ENCODE data around the gene SYCP3.

SYCP3 gene

DNA sequence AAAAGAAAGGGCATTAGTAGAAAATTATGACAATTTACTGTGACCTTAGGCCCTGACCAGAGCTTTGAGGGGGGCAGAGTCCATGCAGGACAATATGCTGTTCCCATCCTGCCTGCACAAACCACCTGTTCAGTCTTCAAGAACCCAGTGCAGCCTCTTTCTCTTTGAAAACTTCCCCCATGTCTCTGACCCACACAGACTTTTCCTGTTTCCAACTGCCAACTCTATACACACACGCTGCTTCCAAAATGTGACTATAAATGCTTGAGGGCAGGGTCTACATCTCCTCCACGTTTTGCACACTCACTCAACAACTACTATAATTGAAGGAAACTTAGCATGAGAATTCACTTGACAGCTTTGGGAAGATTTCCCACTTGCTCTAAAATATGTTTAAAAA is 36.6 kb upstream of the SYCP3 start:
- DNase-seq = no peak
- H3K4me2 ChIP-seq (ENCODE audit: low read length, poor library complexity, severe bottlenecking) = no peak overlapping the region
- no peak overlapping the region for H2BK12ac ChIP-seq (ENCODE audit: low read length in 2 of 2)
- H3K14ac ChIP-seq (ENCODE audit: low read length in 2 of 2) = no peak overlapping the region
- peaks cover 19 to 61% of the 10 kb centered on the region in 2 experiments for H3K36me3 ChIP-seq (ENCODE audit: control insufficient read depth in 1 of 2, insufficient read depth in 2 of 2, low read depth in 1 of 2, low read length in 2 of 2)
- no peak overlapping the region for H3K27ac ChIP-seq (ENCODE audit: low read length, poor library complexity, severe bottlenecking)
- no peak overlapping the region for H3K9ac ChIP-seq (ENCODE audit: low read length)
- H3K79me1 ChIP-seq (replicated peaks; ENCODE audit: low read length, poor library complexity, severe bottlenecking) = peaks cover 4% of the 10 kb centered on the region
- no peak overlapping the region for H3K18ac ChIP-seq (ENCODE audit: low read depth in 1 of 2, low read length in 2 of 2)
- H3K23ac ChIP-seq (ENCODE audit: low read length in 2 of 2) = no peak overlapping the region
- no peak overlapping the region for H2BK5ac ChIP-seq (ENCODE audit: low read depth, low read length, poor library complexity, severe bottlenecking)
- no peak overlapping the region for H3K4me3 ChIP-seq (ENCODE audit: insufficient read depth in 1 of 2, low read depth in 1 of 2, low read length in 2 of 2)
- no peaks in the 10 kb centered on the region for H3K27me3 ChIP-seq (ENCODE audit: control insufficient read depth in 1 of 2, insufficient read depth in 1 of 2, low read length in 2 of 2)
- H2AFZ ChIP-seq (ENCODE audit: low read depth, low read length) = no peak overlapping the region
- no peak overlapping the region for H2BK120ac ChIP-seq (ENCODE audit: low read depth, low read length)
- no peaks in the 10 kb centered on the region for H3K9me3 ChIP-seq (ENCODE audit: control insufficient read depth, low read length)
- no peak overlapping the region for H4K8ac ChIP-seq (ENCODE audit: low read length)
- H2AK5ac ChIP-seq (ENCODE audit: low read length, severe bottlenecking) = no peak overlapping the region
- no peak overlapping the region for H4K91ac ChIP-seq (ENCODE audit: low read length)
- no peak overlapping the region for H2BK15ac ChIP-seq (ENCODE audit: low read depth, poor library complexity, severe bottlenecking)
- H3K4me1 ChIP-seq (ENCODE audit: control insufficient read depth, insufficient read depth, low read depth, low read length) = no peaks in the 10 kb centered on the region
- no peak overlapping the region for H3K4ac ChIP-seq (ENCODE audit: low read depth in 1 of 2, low read length in 2 of 2)
- 75% methylated on average over 2 of the region's 2 CpGs for WGBS

DNA sequence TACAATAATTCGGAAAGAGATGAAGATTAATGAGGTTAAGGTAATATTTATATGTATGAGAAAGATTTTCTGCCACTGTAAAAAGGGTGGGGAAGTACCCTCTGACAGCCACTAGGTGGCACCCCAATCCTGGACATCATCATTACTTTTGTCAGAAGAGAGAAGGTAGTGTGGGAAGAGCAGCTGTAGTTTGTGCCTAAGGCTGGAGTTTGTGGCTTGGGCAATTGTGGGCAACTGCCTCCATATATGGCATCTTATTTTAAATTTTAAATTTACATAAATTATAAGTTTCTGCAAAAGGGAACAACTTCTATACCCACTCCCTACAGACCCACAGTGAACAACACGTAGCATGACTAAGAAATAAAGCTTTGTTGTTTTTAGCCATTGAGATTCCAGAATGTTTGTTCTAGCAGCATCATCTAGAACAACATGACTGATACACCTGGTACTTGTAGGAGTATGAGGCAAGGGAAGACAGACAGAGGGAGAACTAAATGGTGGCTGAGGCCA is 34.4 kb upstream of the SYCP3 start:
- Histone ChIP-seq H2BK15ac (ENCODE audit: low read depth, poor library complexity, severe bottlenecking) (no peak overlapping the region), H3K9me3 (ENCODE audit: control insufficient read depth, low read length) (no peaks in the 10 kb centered on the region), H4K91ac (ENCODE audit: low read length) (no peak overlapping the region), H3K4me1 (ENCODE audit: control insufficient read depth, insufficient read depth, low read depth, low read length) (no peaks in the 10 kb centered on the region), H3K23ac (ENCODE audit: low read length in 2 of 2) (no peak overlapping the region), H3K14ac (ENCODE audit: low read length in 2 of 2) (no peak overlapping the region), H4K8ac (ENCODE audit: low read length) (no peak overlapping the region), H3K27ac (ENCODE audit: low read length, poor library complexity, severe bottlenecking) (no peak overlapping the region), H3K9ac (ENCODE audit: low read length) (no peak overlapping the region), H3K18ac (ENCODE audit: low read depth in 1 of 2, low read length in 2 of 2) (no peak overlapping the region), H3K36me3 (ENCODE audit: control insufficient read depth in 1 of 2, insufficient read depth in 2 of 2, low read depth in 1 of 2, low read length in 2 of 2) (peaks cover 22 to 64% of the 10 kb centered on the region in 2 experiments), H2BK12ac (ENCODE audit: low read length in 2 of 2) (no peak overlapping the region), H3K4me2 (ENCODE audit: low read length, poor library complexity, severe bottlenecking) (no peak overlapping the region), H3K79me1 (replicated peaks; ENCODE audit: low read length, poor library complexity, severe bottlenecking) (peaks cover 4% of the 10 kb centered on the region), H2AFZ (ENCODE audit: low read depth, low read length) (no peak overlapping the region), H2BK5ac (ENCODE audit: low read depth, low read length, poor library complexity, severe bottlenecking) (no peak overlapping the region), H2BK120ac (ENCODE audit: low read depth, low read length) (no peak overlapping the region), H3K27me3 (ENCODE audit: control insufficient read depth in 1 of 2, insufficient read depth in 1 of 2, low read length in 2 of 2) (no peaks in the 10 kb centered on the region), H3K4ac (ENCODE audit: low read depth in 1 of 2, low read length in 2 of 2) (no peak overlapping the region), H2AK5ac (ENCODE audit: low read length, severe bottlenecking) (no peak overlapping the region), H3K4me3 (ENCODE audit: insufficient read depth in 1 of 2, low read depth in 1 of 2, low read length in 2 of 2) (no peak overlapping the region)
- peak; percentile 72 for DNase-seq
- 7% methylated on average over 1 of the region's 2 CpGs for WGBS

DNA sequence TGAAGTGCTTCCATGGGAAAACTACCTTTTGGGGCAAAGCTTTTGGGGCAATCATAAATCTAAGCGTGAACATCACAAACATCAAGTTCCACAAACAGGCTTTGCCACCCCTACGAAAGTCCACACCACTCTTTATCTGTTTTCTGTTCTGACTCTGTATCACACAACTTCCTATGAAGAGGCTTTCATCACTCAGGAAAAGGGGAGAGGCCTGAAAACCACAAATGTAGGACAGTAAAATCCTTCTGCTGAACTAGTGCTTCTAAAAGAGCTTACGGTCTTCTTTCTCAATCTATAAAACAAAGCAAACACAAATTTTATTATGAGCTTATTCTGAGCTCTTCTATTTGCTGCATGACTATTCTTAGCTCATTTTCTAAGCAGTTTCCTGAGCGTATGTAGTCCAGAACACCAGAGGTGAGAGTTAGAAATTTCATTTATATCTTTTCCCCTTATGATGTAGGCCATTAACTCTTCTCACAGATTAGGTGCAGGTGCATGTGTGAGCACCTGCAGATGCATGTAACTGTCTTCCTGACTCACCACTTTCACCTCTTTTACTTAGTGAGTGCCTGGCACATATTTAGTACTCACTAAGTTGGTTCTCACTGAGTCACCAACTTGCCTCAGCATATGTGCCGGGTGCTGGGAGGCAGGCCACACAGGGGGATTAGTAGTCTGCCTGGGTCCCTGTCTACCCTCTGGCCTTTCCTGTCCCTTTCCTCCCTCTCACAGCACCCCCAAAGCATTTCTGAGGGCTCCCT is 32.9 kb upstream of the SYCP3 start:
- H3K14ac ChIP-seq (ENCODE audit: low read length in 2 of 2) = no peak overlapping the region
- no peak overlapping the region for H3K9ac ChIP-seq (ENCODE audit: low read length)
- no peak overlapping the region for H3K18ac ChIP-seq (ENCODE audit: low read depth in 1 of 2, low read length in 2 of 2)
- no peak overlapping the region for H2BK12ac ChIP-seq (ENCODE audit: low read length in 2 of 2)
- no peaks in the 10 kb centered on the region for H3K4me1 ChIP-seq (ENCODE audit: control insufficient read depth, insufficient read depth, low read depth, low read length)
- H4K91ac ChIP-seq (ENCODE audit: low read length) = no peak overlapping the region
- no peak overlapping the region for H3K4me2 ChIP-seq (ENCODE audit: low read length, poor library complexity, severe bottlenecking)
- no peak overlapping the region for H2BK5ac ChIP-seq (ENCODE audit: low read depth, low read length, poor library complexity, severe bottlenecking)
- no peak overlapping the region for H2BK120ac ChIP-seq (ENCODE audit: low read depth, low read length)
- WGBS = 97% methylated on average over 4 of the region's 5 CpGs
- H4K8ac ChIP-seq (ENCODE audit: low read length) = no peak overlapping the region
- no peak overlapping the region for H2BK15ac ChIP-seq (ENCODE audit: low read depth, poor library complexity, severe bottlenecking)
- H3K27me3 ChIP-seq (ENCODE audit: control insufficient read depth in 1 of 2, insufficient read depth in 1 of 2, low read length in 2 of 2) = no peaks in the 10 kb centered on the region
- H3K4ac ChIP-seq (ENCODE audit: low read depth in 1 of 2, low read length in 2 of 2) = no peak overlapping the region
- DNase-seq = no peak
- no peak overlapping the region for H2AFZ ChIP-seq (ENCODE audit: low read depth, low read length)
- no peak overlapping the region for H3K4me3 ChIP-seq (ENCODE audit: insufficient read depth in 1 of 2, low read depth in 1 of 2, low read length in 2 of 2)
- H2AK5ac ChIP-seq (ENCODE audit: low read length, severe bottlenecking) = no peak overlapping the region
- H3K23ac ChIP-seq (ENCODE audit: low read length in 2 of 2) = no peak overlapping the region
- H3K36me3 ChIP-seq (ENCODE audit: control insufficient read depth in 1 of 2, insufficient read depth in 2 of 2, low read depth in 1 of 2, low read length in 2 of 2) = peaks cover 18 to 70% of the 10 kb centered on the region in 2 experiments
- no peak overlapping the region for H3K27ac ChIP-seq (ENCODE audit: low read length, poor library complexity, severe bottlenecking)
- no peaks in the 10 kb centered on the region for H3K9me3 ChIP-seq (ENCODE audit: control insufficient read depth, low read length)
- H3K79me1 ChIP-seq (replicated peaks; ENCODE audit: low read length, poor library complexity, severe bottlenecking) = peaks cover 2% of the 10 kb centered on the region

DNA sequence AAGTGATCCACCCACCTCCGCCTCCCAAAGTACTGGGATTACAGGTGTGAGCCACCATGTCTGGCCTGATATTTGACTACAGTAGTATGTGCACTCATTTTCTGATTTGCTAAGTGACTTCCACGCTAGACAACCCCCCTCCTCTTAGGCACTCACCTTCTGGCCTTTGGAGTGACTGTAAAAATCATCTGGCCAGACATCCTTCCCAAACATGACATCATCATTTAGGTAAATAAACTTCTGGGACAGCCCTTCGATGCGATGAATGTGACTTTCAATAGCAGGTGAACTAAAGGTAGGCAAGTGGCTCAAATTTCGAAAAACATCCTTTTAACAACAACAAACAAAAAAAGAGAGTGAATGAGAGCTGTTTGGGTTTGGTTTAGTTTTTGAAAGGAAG is 30.6 kb upstream of the SYCP3 start:
- no peak overlapping the region for H3K23ac ChIP-seq (ENCODE audit: low read length in 2 of 2)
- H2BK15ac ChIP-seq (ENCODE audit: low read depth, poor library complexity, severe bottlenecking) = no peak overlapping the region
- H2BK5ac ChIP-seq (ENCODE audit: low read depth, low read length, poor library complexity, severe bottlenecking) = no peak overlapping the region
- no peak overlapping the region for H2AFZ ChIP-seq (ENCODE audit: low read depth, low read length)
- H4K91ac ChIP-seq (ENCODE audit: low read length) = no peak overlapping the region
- H3K79me1 ChIP-seq (replicated peaks; ENCODE audit: low read length, poor library complexity, severe bottlenecking) = peaks cover 2% of the 10 kb centered on the region
- no peak overlapping the region for H3K4me2 ChIP-seq (ENCODE audit: low read length, poor library complexity, severe bottlenecking)
- H3K36me3 ChIP-seq (ENCODE audit: control insufficient read depth in 1 of 2, insufficient read depth in 2 of 2, low read depth in 1 of 2, low read length in 2 of 2) = peaks cover 12 to 75% of the 10 kb centered on the region in 2 experiments
- H3K9ac ChIP-seq (ENCODE audit: low read length) = no peak overlapping the region
- H3K9me3 ChIP-seq (ENCODE audit: control insufficient read depth, low read length) = no peaks in the 10 kb centered on the region
- no peak for DNase-seq
- no peak overlapping the region for H2BK120ac ChIP-seq (ENCODE audit: low read depth, low read length)
- H4K8ac ChIP-seq (ENCODE audit: low read length) = no peak overlapping the region
- H3K27me3 ChIP-seq (ENCODE audit: control insufficient read depth in 1 of 2, insufficient read depth in 1 of 2, low read length in 2 of 2) = no peaks in the 10 kb centered on the region
- no peak overlapping the region for H3K18ac ChIP-seq (ENCODE audit: low read depth in 1 of 2, low read length in 2 of 2)
- no peak overlapping the region for H3K14ac ChIP-seq (ENCODE audit: low read length in 2 of 2)
- no peaks in the 10 kb centered on the region for H3K4me1 ChIP-seq (ENCODE audit: control insufficient read depth, insufficient read depth, low read depth, low read length)
- WGBS = 100% methylated on average over 2 of the region's 5 CpGs
- no peak overlapping the region for H3K4me3 ChIP-seq (ENCODE audit: insufficient read depth in 1 of 2, low read depth in 1 of 2, low read length in 2 of 2)
- no peak overlapping the region for H2BK12ac ChIP-seq (ENCODE audit: low read length in 2 of 2)
- H3K4ac ChIP-seq (ENCODE audit: low read depth in 1 of 2, low read length in 2 of 2) = no peak overlapping the region
- no peak overlapping the region for H2AK5ac ChIP-seq (ENCODE audit: low read length, severe bottlenecking)
- H3K27ac ChIP-seq (ENCODE audit: low read length, poor library complexity, severe bottlenecking) = no peak overlapping the region
